ENCODE data around the gene PIK3CA.

The PIK3CA gene

GRCh38 chr3:179184826-179185225 is 36.7 kb downstream of the PIK3CA start:
- TF ChIP-seq ZBTB7A (IDR thresholded peaks at IDR 0.05; ENCODE audit: low read depth) (no peak), TCF12 (IDR thresholded peaks at IDR 0.05; ENCODE audit: low read depth) (no peak), CREB1 (IDR thresholded peaks at IDR 0.05; ENCODE audit: low read depth) (no peak), EP300 (IDR thresholded peaks at IDR 0.05; ENCODE audit: borderline replicate concordance) (no peak), YY1 (IDR thresholded peaks at IDR 0.05; ENCODE audit: low read depth) (no peak), CEBPB (IDR thresholded peaks at IDR 0.05) (no peak), EGR1 (IDR thresholded peaks at IDR 0.05) (no peak), USF1 (IDR thresholded peaks at IDR 0.05) (no peak), TEAD4 (IDR thresholded peaks at IDR 0.05) (no peak), REST (IDR thresholded peaks at IDR 0.05; ENCODE audit: low read depth) (no peak), FOXM1 (IDR thresholded peaks at IDR 0.05; ENCODE audit: borderline replicate concordance, low read depth) (no peak), TAF1 (IDR thresholded peaks at IDR 0.05; ENCODE audit: low read depth) (no peak), MAX (IDR thresholded peaks at IDR 0.05) (no peak), NFIC (IDR thresholded peaks at IDR 0.05) (no peak), RAD21 (IDR thresholded peaks at IDR 0.05; ENCODE audit: low read depth) (no peak)

GRCh38 chr3:179186426-179186825 is 38.3 kb downstream of the PIK3CA start:
- TF ChIP-seq CEBPB (IDR thresholded peaks at IDR 0.05): no peak

- no peak for TF ChIP-seq EGR1 (IDR thresholded peaks at IDR 0.05)
- no peak for TF ChIP-seq ZBTB7A (IDR thresholded peaks at IDR 0.05; ENCODE audit: low read depth)
- no peak for TF ChIP-seq FOXM1 (IDR thresholded peaks at IDR 0.05; ENCODE audit: borderline replicate concordance, low read depth)
- no peak for TF ChIP-seq RAD21 (IDR thresholded peaks at IDR 0.05; ENCODE audit: low read depth)
- no peak for TF ChIP-seq MAX (IDR thresholded peaks at IDR 0.05)
- no peak for TF ChIP-seq TCF12 (IDR thresholded peaks at IDR 0.05; ENCODE audit: low read depth)
- no peak for TF ChIP-seq CREB1 (IDR thresholded peaks at IDR 0.05; ENCODE audit: low read depth)
- no peak for TF ChIP-seq TAF1 (IDR thresholded peaks at IDR 0.05; ENCODE audit: low read depth)
- TF ChIP-seq CEBPB (IDR thresholded peaks at IDR 0.05): no peak
- no peak for TF ChIP-seq REST (IDR thresholded peaks at IDR 0.05; ENCODE audit: low read depth)
- no peak for TF ChIP-seq NFIC (IDR thresholded peaks at IDR 0.05)
Measured at GRCh38 chr3:179189759-179190158, 41.6 kb downstream of the PIK3CA start.

GRCh38 chr3:179190581-179190980 is 42.4 kb downstream of the PIK3CA start:
- TF ChIP-seq ZBTB7A (IDR thresholded peaks at IDR 0.05; ENCODE audit: low read depth) (no peak), CEBPB (IDR thresholded peaks at IDR 0.05) (no peak), TEAD4 (IDR thresholded peaks at IDR 0.05) (no peak), MAX (IDR thresholded peaks at IDR 0.05) (no peak), USF1 (IDR thresholded peaks at IDR 0.05) (no peak), NFIC (IDR thresholded peaks at IDR 0.05) (no peak), RAD21 (IDR thresholded peaks at IDR 0.05; ENCODE audit: low read depth) (no peak), YY1 (IDR thresholded peaks at IDR 0.05; ENCODE audit: low read depth) (no peak), FOXM1 (IDR thresholded peaks at IDR 0.05; ENCODE audit: borderline replicate concordance, low read depth) (no peak), TCF12 (IDR thresholded peaks at IDR 0.05; ENCODE audit: low read depth) (no peak)

- TF ChIP-seq RAD21 (IDR thresholded peaks at IDR 0.05; ENCODE audit: low read depth) (no peak), EGR1 (IDR thresholded peaks at IDR 0.05) (no peak), NFIC (IDR thresholded peaks at IDR 0.05) (no peak), TEAD4 (IDR thresholded peaks at IDR 0.05) (no peak), REST (IDR thresholded peaks at IDR 0.05; ENCODE audit: low read depth) (no peak), FOXM1 (IDR thresholded peaks at IDR 0.05; ENCODE audit: borderline replicate concordance, low read depth) (no peak), YY1 (IDR thresholded peaks at IDR 0.05; ENCODE audit: low read depth) (no peak), MAX (IDR thresholded peaks at IDR 0.05) (no peak), USF1 (IDR thresholded peaks at IDR 0.05) (no peak)
Measured at GRCh38 chr3:179192542-179192941, 44.4 kb downstream of the PIK3CA start.
